Stimulated activated CD4-positive, alpha-beta T cell treated with anti-CD3 and anti-CD28 coated beads, Interleukin-15, amount 100 ng/mL, for 1 hour (primary cell): ENCODE measurements around the gene TEC.
"Not testable (repeated sequence)": the region's sequence is repeated elsewhere in the genome, so short reads cannot be mapped to it uniquely, and the experiment has no call there.

Experiments
- DNase-seq, 2 donors: peaks; one replicate each; pipeline ENCODE4 v3.0.0-alpha.2; 2020; ENCODE audit warnings: low read depth in 1 of 2, low spot score in 1 of 2

TEC gene

DNA sequence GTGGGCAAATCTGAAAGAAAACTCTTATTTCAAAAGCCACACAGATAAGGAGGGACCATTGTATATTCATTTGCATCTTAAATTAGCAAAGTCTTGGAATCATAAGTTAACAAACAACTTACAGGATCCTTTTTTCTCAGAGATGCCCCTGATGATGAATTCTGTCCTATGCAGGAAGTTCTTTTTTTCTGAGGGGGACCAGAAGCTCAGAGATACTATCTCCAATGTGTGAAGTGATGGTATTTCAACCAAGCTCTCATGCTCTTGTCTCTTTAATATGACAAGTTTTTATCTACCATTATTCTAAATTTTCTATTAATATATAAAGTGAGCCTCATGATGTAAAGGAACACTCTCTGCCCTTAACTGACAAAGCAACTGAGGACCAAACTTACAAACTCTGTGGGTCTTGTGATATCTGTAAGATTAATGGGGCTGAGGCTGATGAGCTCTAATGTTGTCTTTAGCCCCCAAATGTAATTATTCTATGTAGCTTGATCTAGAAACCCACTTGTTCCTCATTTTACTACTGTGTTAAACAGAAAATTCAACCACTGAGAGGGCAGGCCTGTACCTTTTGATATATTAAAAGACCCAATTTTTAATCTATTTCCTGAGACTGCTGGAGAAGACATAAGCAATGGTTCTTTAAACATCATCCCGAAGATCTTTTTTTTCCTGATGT is 27.0 kb downstream of the TEC start:
- no peak for DNase-seq

GRCh38 chr4:48241731-48242130 is 27.9 kb downstream of the TEC start:
- no peak for DNase-seq

- no peak for DNase-seq
These were observed 31.5 kb downstream of the TEC start for GRCh38 chr4:48237996-48238645.

DNA sequence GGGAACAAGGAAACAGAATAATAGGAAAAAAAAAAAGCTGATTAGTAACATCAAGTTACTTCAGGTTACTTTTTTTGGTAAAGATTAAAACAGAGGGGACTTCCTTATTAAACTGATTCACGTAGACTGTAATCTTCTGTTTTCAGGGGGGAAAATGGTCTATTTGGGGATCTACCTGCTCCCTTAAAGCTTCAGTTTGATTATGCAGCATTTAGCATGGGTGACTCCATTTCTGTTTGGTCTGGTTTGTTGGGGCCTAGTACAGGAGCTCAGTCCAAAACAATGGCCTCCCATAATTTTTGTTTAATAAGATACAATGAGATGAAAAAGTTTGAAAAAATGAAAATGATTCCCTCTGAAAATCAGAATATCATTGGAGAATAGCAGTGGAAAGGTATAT is 34.6 kb downstream of the TEC start:
- DNase-seq, result no peak

- DNase-seq, result no peak
These were observed 35.1 kb downstream of the TEC start for GRCh38 chr4:48234575-48234974.

- no peak for DNase-seq
These were observed 40.7 kb downstream of the TEC start for GRCh38 chr4:48228949-48229348.

DNA sequence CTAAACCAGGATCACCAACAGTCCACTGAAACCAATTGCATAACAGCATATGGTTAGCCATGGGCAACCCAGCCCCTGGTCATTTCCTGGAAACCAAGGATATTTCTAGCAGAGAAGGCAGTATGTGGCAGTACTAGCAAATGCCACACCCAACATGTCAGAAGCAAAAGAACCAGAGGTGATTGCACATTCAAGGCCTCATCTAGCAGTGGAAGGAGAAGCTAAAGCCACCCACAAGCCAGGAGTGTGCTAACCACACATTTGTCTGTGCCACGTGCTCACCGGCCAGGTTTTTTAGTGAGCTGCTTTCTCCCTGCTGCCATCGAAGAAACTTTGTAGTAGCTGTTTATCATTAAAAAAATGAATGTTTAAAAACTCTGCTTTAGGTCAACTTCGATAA is 42.0 kb downstream of the TEC start:
- DNase-seq, result no peak

DNA sequence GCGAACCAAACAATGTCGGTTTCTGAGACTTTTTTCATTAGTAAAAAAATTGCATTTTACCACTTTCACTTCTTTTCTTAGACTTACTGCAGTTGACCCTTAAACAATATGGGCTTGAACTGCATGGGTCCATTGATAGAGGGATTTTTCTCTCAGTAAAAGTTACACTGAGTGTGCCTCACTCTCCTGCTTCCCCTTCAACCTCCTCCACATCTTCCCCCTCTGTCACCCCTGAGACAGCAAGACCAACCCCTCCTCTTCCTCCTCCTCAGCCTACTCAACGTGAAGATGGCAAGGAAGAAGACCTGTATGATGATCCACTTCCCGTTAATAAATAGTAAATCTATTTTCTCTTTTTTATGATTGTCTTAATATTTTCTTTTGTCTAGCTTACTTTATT is 43.4 kb downstream of the TEC start:
- DNase-seq, result no peak

- DNase-seq, result no peak
These were observed 44.1 kb downstream of the TEC start for GRCh38 chr4:48225368-48226141.

- no peak for DNase-seq
These were observed 45.0 kb downstream of the TEC start for GRCh38 chr4:48224606-48225005.

DNA sequence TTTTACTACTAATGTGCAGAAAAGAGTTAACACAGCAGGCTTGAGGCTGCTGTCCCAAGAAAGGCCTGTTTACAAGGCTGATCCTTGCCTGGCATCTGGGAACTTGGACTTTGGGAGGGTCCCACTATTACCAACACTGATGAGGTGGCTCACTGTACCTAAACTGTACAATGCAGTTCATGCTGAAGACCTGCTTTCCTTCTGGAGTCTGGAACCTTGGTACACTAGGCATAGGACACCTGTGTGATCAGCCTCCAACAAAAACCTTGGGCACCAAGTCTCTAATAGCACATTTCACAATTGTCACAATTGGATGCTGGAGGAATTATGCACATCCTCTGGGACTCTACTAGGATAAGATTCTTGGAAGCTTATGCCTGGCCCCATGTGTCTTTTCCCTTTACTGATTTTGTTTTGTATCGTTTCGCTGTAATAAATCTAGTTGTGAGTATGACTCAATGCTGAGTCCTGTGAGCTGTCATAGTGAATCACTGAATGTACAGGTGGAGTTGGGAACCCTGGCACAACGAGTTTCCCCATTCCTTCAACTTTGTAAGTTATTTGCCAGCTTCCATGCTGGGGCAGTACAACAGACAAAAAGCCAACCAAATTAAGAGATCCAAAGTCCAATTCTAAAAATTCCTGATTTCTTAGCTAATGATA is 45.9 kb downstream of the TEC start:
- DNase-seq, result no peak

GRCh38 chr4:48222491-48222890 is 47.1 kb downstream of the TEC start:
- DNase-seq, result no peak

DNA sequence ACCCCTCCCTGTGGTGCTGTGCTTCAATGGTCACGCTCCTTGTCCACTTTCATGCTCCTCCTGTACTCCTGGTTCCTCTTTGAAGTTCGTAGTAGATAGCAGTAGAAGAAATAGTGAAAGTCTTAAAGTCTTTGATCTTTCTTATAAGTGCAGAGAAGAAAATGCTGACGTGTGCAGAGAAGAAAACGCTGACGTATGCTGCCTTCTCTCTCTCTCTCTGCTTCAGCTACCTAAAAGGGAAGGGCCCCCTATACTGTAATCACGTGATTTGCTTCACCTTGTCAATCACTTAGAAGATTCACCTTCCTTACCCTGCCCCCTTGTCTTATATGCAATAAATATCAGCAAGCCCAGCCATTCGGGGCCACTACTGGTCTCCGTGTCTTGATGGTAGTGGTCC is 50.2 kb downstream of the TEC start:
- DNase-seq, result not testable (repeated sequence)

DNA sequence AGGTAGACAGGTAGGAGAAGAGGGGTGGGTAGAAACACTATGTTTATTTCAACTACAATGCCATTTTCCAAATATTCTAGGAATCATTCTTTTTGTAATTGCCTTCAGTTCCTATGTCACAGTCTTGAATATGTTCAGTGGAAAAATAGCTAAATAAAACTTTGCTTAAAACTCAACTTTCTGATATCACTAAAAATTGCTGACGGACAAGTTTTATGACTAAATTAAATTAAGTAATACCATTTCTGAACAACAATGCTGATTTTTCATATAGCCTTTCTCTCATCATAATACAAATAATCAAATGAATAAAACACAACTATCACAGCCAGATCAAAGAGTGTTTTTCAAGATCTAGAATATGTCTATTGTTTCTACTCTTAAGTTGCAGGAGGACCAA is 53.1 kb downstream of the TEC start:
- no peak for DNase-seq

- DNase-seq, result no peak
These were observed 53.7 kb downstream of the TEC start for GRCh38 chr4:48215977-48216376.

GRCh38 chr4:48212165-48212564 is 57.5 kb downstream of the TEC start:
- no peak for DNase-seq

GRCh38 chr4:48210966-48211328 is 58.7 kb downstream of the TEC start:
- no peak for DNase-seq

DNA sequence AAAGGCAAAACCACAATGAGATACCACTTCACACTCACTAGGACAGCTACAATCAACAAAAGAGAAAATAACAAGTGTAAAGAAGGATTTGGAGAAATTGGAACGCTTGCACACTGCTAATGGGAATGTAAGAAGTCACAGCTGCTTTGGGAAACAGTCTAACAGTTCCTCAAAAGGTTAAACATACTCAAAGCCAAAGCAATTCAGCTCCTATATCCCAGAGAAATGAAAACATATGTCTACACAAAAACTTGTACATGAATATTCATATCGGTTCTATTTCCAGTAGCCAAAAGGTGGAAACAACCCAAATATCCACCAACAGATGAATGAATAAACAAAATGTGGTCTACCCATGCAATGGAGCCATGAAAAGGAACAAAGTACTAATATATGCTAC is 64.0 kb downstream of the TEC start:
- no peak for DNase-seq

GRCh38 chr4:48205107-48205506 is 64.5 kb downstream of the TEC start:
- no peak for DNase-seq

DNA sequence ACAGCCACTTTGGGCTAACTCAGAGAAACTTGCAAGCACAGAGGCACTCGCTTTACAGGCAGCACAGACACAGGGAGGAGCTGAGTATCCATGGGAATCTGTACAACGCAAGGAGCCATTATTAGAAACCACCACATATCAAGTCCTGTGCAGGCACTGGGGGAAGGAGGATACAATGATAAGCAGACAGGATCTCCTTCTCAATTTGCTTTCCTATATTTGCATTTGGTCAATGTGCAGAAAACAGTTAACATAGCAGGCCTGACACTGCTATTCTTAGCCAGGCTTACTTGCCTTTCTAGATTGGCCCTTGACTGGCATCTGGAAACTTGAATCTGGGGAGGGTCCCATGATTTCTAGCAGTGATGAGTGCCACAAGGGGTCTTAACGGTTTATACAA is 65.8 kb downstream of the TEC start:
- DNase-seq, result no peak

DNA sequence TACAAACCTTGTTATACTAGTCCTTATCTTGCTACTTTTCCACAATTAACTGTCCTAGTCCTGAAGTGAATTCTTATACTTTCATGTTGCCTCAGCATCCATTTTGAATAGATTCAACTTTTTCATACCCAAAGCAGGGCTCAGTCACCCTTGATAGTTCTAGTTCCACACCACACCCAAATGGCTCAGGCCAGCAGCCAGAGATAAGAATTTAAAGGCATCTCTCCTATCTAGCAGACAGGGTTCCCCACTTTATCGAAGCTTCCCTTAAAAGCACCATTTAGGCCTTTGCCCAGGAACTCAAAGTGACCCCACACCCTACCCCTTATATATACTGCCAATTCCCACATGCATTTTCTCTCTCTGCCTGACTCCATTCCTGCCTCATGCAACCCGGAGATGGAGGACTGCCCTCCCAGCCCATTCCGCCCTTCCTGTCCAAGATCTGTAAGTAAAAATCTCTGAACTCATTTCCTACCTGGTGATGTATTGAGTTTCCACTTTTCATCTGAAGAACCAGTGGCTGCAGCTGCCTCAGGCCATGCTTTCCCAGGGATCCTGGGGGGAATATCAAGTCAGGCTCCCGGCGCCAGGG is 71.9 kb downstream of the TEC start:
- DNase-seq, result no peak
